ENCODE results near the gene CERS6.

CERS6 gene

GRCh38 chr2:168773719-168774521 is 317.8 kb downstream of the CERS6 start:
- no peak overlapping the region for H2AFZ ChIP-seq (ENCODE audit: low read length)
- no CpG with 5 or more reads among the region's 9 CpGs for WGBS, 2 donors (ENCODE audit: extremely low coverage in 2 of 2, insufficient read length in 2 of 2, insufficient replicate concordance in 1 of 2)
- H3K4ac ChIP-seq (ENCODE audit: low read length) = no peak overlapping the region
- H3K27ac ChIP-seq (replicated peaks; ENCODE audit: low read length) = no peak overlapping the region
- H2BK12ac ChIP-seq (ENCODE audit: low read length) = no peak overlapping the region
- no peak for DNase-seq (ENCODE audit: low spot score)
- H3K4me2 ChIP-seq (ENCODE audit: insufficient read depth, low read length, poor library complexity, severe bottlenecking) = no peak overlapping the region
- H3K9ac ChIP-seq (ENCODE audit: low read depth, low read length, poor library complexity) = no peak overlapping the region
- H2AK5ac ChIP-seq (ENCODE audit: low read depth, low read length) = no peak overlapping the region
- no peak overlapping the region for H3K4me3 ChIP-seq (ENCODE audit: low read length in 2 of 2)
- H3K14ac ChIP-seq (ENCODE audit: low read length) = no peak overlapping the region
- peaks cover 4 to 9% of the 10 kb centered on the region in 2 donors for H3K36me3 ChIP-seq (replicated peaks in 1 of 2; ENCODE audit: control insufficient read depth in 2 of 2, insufficient read depth in 2 of 2, low read length in 2 of 2)
- peaks cover 0 to 7% of the 10 kb centered on the region in 2 donors for H3K9me3 ChIP-seq (replicated peaks in 1 of 2; ENCODE audit: control insufficient read depth in 2 of 2, insufficient read depth in 1 of 2, low read depth in 1 of 2, low read length in 2 of 2)
- no peak overlapping the region for H3K23ac ChIP-seq (ENCODE audit: low read depth, low read length, poor library complexity)
- no peak overlapping the region for H2BK5ac ChIP-seq (ENCODE audit: low read length)
- no peak overlapping the region for H2BK15ac ChIP-seq (ENCODE audit: low read length)
- no peak overlapping the region for H4K91ac ChIP-seq (ENCODE audit: low read depth, low read length, poor library complexity)
- no peaks in the 10 kb centered on the region for H3K27me3 ChIP-seq (ENCODE audit: control insufficient read depth in 3 of 3, insufficient read depth in 3 of 3, low read depth in 1 of 3, low read length in 3 of 3)
- H2BK120ac ChIP-seq (ENCODE audit: low read depth, low read length) = no peak overlapping the region
- no peak overlapping the region for H4K8ac ChIP-seq (ENCODE audit: low read depth, low read length)
- no peaks in the 10 kb centered on the region for H3K79me1 ChIP-seq (ENCODE audit: low read depth, low read length)
- no peaks in the 10 kb centered on the region for H3K4me1 ChIP-seq (ENCODE audit: control insufficient read depth in 2 of 2, insufficient read depth in 1 of 2, low read depth in 1 of 2, low read length in 2 of 2)
- H3K18ac ChIP-seq (ENCODE audit: low read length) = no peak overlapping the region

- Histone ChIP-seq H3K23ac (ENCODE audit: low read depth, low read length, poor library complexity) (no peak overlapping the region), H3K27me3 (ENCODE audit: control insufficient read depth in 3 of 3, insufficient read depth in 3 of 3, low read depth in 1 of 3, low read length in 3 of 3) (no peaks in the 10 kb centered on the region), H3K4me1 (ENCODE audit: control insufficient read depth in 2 of 2, insufficient read depth in 1 of 2, low read depth in 1 of 2, low read length in 2 of 2) (no peaks in the 10 kb centered on the region), H2BK120ac (ENCODE audit: low read depth, low read length) (no peak overlapping the region), H2BK15ac (ENCODE audit: low read length) (no peak overlapping the region), H3K27ac (replicated peaks; ENCODE audit: low read length) (no peak overlapping the region), H3K4me2 (ENCODE audit: insufficient read depth, low read length, poor library complexity, severe bottlenecking) (no peak overlapping the region), H3K36me3 (replicated peaks in 1 of 2; ENCODE audit: control insufficient read depth in 2 of 2, insufficient read depth in 2 of 2, low read length in 2 of 2) (peaks cover 0 to 2% of the 10 kb centered on the region in 2 donors), H3K18ac (ENCODE audit: low read length) (no peak overlapping the region), H2AFZ (ENCODE audit: low read length) (no peak overlapping the region), H3K9me3 (replicated peaks in 1 of 2; ENCODE audit: control insufficient read depth in 2 of 2, insufficient read depth in 1 of 2, low read depth in 1 of 2, low read length in 2 of 2) (peaks cover 5 to 7% of the 10 kb centered on the region in 2 donors), H3K14ac (ENCODE audit: low read length) (no peak overlapping the region), H4K8ac (ENCODE audit: low read depth, low read length) (no peak overlapping the region), H3K4me3 (ENCODE audit: low read length in 2 of 2) (no peak overlapping the region), H3K79me1 (ENCODE audit: low read depth, low read length) (no peaks in the 10 kb centered on the region), H4K91ac (ENCODE audit: low read depth, low read length, poor library complexity) (no peak overlapping the region), H2BK12ac (ENCODE audit: low read length) (no peak overlapping the region), H2AK5ac (ENCODE audit: low read depth, low read length) (no peak overlapping the region), H3K4ac (ENCODE audit: low read length) (no peak overlapping the region), H3K9ac (ENCODE audit: low read depth, low read length, poor library complexity) (no peak overlapping the region), H2BK5ac (ENCODE audit: low read length) (no peak overlapping the region)
- DNase-seq (ENCODE audit: low spot score) = no peak
- no CpG with 5 or more reads among the region's 1 CpG for WGBS, 2 donors (ENCODE audit: extremely low coverage in 2 of 2, insufficient read length in 2 of 2, insufficient replicate concordance in 1 of 2)
Observed at GRCh38 chr2:168775837-168776236, 319.8 kb downstream of the CERS6 start.

- no peak overlapping the region for H3K4me3 ChIP-seq (ENCODE audit: low read length in 2 of 2)
- no CpG with 5 or more reads among the region's 1 CpG for WGBS, 2 donors (ENCODE audit: extremely low coverage in 2 of 2, insufficient read length in 2 of 2, insufficient replicate concordance in 1 of 2)
- H4K8ac ChIP-seq (ENCODE audit: low read depth, low read length) = no peak overlapping the region
- H3K23ac ChIP-seq (ENCODE audit: low read depth, low read length, poor library complexity) = no peak overlapping the region
- no peak overlapping the region for H2BK15ac ChIP-seq (ENCODE audit: low read length)
- H2AFZ ChIP-seq (ENCODE audit: low read length) = no peak overlapping the region
- no peak overlapping the region for H2BK5ac ChIP-seq (ENCODE audit: low read length)
- H2BK120ac ChIP-seq (ENCODE audit: low read depth, low read length) = no peak overlapping the region
- no peak overlapping the region for H3K9ac ChIP-seq (ENCODE audit: low read depth, low read length, poor library complexity)
- H3K79me1 ChIP-seq (ENCODE audit: low read depth, low read length) = no peaks in the 10 kb centered on the region
- H3K4ac ChIP-seq (ENCODE audit: low read length) = no peak overlapping the region
- H3K27ac ChIP-seq (replicated peaks; ENCODE audit: low read length) = no peak overlapping the region
- H3K36me3 ChIP-seq (replicated peaks in 1 of 2; ENCODE audit: control insufficient read depth in 2 of 2, insufficient read depth in 2 of 2, low read length in 2 of 2) = no peaks in the 10 kb centered on the region
- H3K4me2 ChIP-seq (ENCODE audit: insufficient read depth, low read length, poor library complexity, severe bottlenecking) = no peak overlapping the region
- H3K27me3 ChIP-seq (ENCODE audit: control insufficient read depth in 3 of 3, insufficient read depth in 3 of 3, low read depth in 1 of 3, low read length in 3 of 3) = no peaks in the 10 kb centered on the region
- H3K18ac ChIP-seq (ENCODE audit: low read length) = no peak overlapping the region
- H2AK5ac ChIP-seq (ENCODE audit: low read depth, low read length) = no peak overlapping the region
- H4K91ac ChIP-seq (ENCODE audit: low read depth, low read length, poor library complexity) = no peak overlapping the region
- no peak overlapping the region for H2BK12ac ChIP-seq (ENCODE audit: low read length)
- H3K4me1 ChIP-seq (ENCODE audit: control insufficient read depth in 2 of 2, insufficient read depth in 1 of 2, low read depth in 1 of 2, low read length in 2 of 2) = no peaks in the 10 kb centered on the region
- H3K14ac ChIP-seq (ENCODE audit: low read length) = no peak overlapping the region
- DNase-seq (ENCODE audit: low spot score) = no peak
- peaks cover 5 to 7% of the 10 kb centered on the region in 2 donors for H3K9me3 ChIP-seq (replicated peaks in 1 of 2; ENCODE audit: control insufficient read depth in 2 of 2, insufficient read depth in 1 of 2, low read depth in 1 of 2, low read length in 2 of 2)
Observed at GRCh38 chr2:168780669-168781071, 324.6 kb downstream of the CERS6 start.

- no peak overlapping the region for H3K27ac ChIP-seq (replicated peaks; ENCODE audit: low read length)
- no peak overlapping the region for H2BK12ac ChIP-seq (ENCODE audit: low read length)
- H2BK120ac ChIP-seq (ENCODE audit: low read depth, low read length) = no peak overlapping the region
- no peak overlapping the region for H2BK5ac ChIP-seq (ENCODE audit: low read length)
- H3K9ac ChIP-seq (ENCODE audit: low read depth, low read length, poor library complexity) = no peak overlapping the region
- no peak overlapping the region for H2AFZ ChIP-seq (ENCODE audit: low read length)
- no peak overlapping the region for H3K4me3 ChIP-seq (ENCODE audit: low read length in 2 of 2)
- no peak overlapping the region for H4K8ac ChIP-seq (ENCODE audit: low read depth, low read length)
- H3K9me3 ChIP-seq (replicated peaks in 1 of 2; ENCODE audit: control insufficient read depth in 2 of 2, insufficient read depth in 1 of 2, low read depth in 1 of 2, low read length in 2 of 2) = peaks cover 3 to 5% of the 10 kb centered on the region in 2 donors
- no peak overlapping the region for H3K4me2 ChIP-seq (ENCODE audit: insufficient read depth, low read length, poor library complexity, severe bottlenecking)
- no peak overlapping the region for H3K18ac ChIP-seq (ENCODE audit: low read length)
- no peak overlapping the region for H3K4ac ChIP-seq (ENCODE audit: low read length)
- H4K91ac ChIP-seq (ENCODE audit: low read depth, low read length, poor library complexity) = no peak overlapping the region
- WGBS, 2 donors (ENCODE audit: extremely low coverage in 2 of 2, insufficient read length in 2 of 2, insufficient replicate concordance in 1 of 2) = no CpG with 5 or more reads among the region's 2 CpGs
- DNase-seq (ENCODE audit: low spot score) = no peak
- no peak overlapping the region for H2BK15ac ChIP-seq (ENCODE audit: low read length)
- H3K4me1 ChIP-seq (ENCODE audit: control insufficient read depth in 2 of 2, insufficient read depth in 1 of 2, low read depth in 1 of 2, low read length in 2 of 2) = no peaks in the 10 kb centered on the region
- no peaks in the 10 kb centered on the region for H3K79me1 ChIP-seq (ENCODE audit: low read depth, low read length)
- H3K36me3 ChIP-seq (replicated peaks in 1 of 2; ENCODE audit: control insufficient read depth in 2 of 2, insufficient read depth in 2 of 2, low read length in 2 of 2) = no peaks in the 10 kb centered on the region
- no peaks in the 10 kb centered on the region for H3K27me3 ChIP-seq (ENCODE audit: control insufficient read depth in 3 of 3, insufficient read depth in 3 of 3, low read depth in 1 of 3, low read length in 3 of 3)
- H3K23ac ChIP-seq (ENCODE audit: low read depth, low read length, poor library complexity) = no peak overlapping the region
- H3K14ac ChIP-seq (ENCODE audit: low read length) = no peak overlapping the region
- no peak overlapping the region for H2AK5ac ChIP-seq (ENCODE audit: low read depth, low read length)
Observed at GRCh38 chr2:168781191-168781817, 325.2 kb downstream of the CERS6 start.

Data from neuronal stem cell (in vitro differentiated cells).